HepG2 (cell line): ENCODE measurements around the gene MIB2. TPM values are rescaled to one million over a fixed set of nuclear protein-coding genes. Genes with fewer than 3 reads are reported as not detected.

Experiments used
- BCLAF1 ChIP-seq: fragments of 450-650 bp; IDR thresholded peaks from 2 replicates; pipeline ENCODE4 v1.6.1; 2017; ENCODE audit warnings: mild to moderate bottlenecking
- BRCA1 ChIP-seq: sonication (generic); formaldehyde crosslinking; IDR thresholded peaks from 2 replicates; pipeline ENCODE4 v1.4.0; 2020; ENCODE audit warnings: missing genetic modification reagents
- CHD4 ChIP-seq: fragments of 200-600 bp; sonication (generic); IDR thresholded peaks from 2 replicates; pipeline ENCODE4 v1.7.0; 2017; ENCODE audit warnings: mild to moderate bottlenecking, low read length, borderline replicate concordance
- DR1 ChIP-seq: sonication (generic); formaldehyde crosslinking; IDR thresholded peaks from 2 replicates; pipeline ENCODE4 v1.8.0; 2021; ENCODE audit warnings: mild to moderate bottlenecking, missing genetic modification reagents, inconsistent platforms
- ELF1 ChIP-seq: sonication (generic); formaldehyde crosslinking; IDR thresholded peaks from 2 replicates; pipeline ENCODE4 v1.4.0; 2020; ENCODE audit warnings: missing genetic modification reagents
- ETV6 ChIP-seq: sonication (generic); formaldehyde crosslinking; conservative IDR thresholded peaks from 2 replicates; pipeline ENCODE4 v1.4.0; 2020; ENCODE audit warnings: missing genetic modification reagents
- GLI4 ChIP-seq: sonication (generic); formaldehyde crosslinking; IDR thresholded peaks from 2 replicates; pipeline ENCODE4 v1.5.1; 2020; ENCODE audit warnings: missing genetic modification reagents, mild to moderate bottlenecking, moderate library complexity, borderline replicate concordance
- MBNL3 ChIP-seq: fragments of 250-450 bp; sonication (Bioruptor Pico); conservative IDR thresholded peaks from 2 replicates; pipeline ENCODE4 v1.8.0; 2022; ENCODE audit warnings: mild to moderate bottlenecking, inconsistent platforms
- NR2F1 ChIP-seq, 2 experiments: fragments of 450-650 bp in 1 of 2; formaldehyde crosslinking in 1 of 2; IDR thresholded peaks; 2 replicates each; pipeline versions ENCODE4 v1.5.0 to v1.6.1; 2016 to 2020; ENCODE audit warnings: mild to moderate bottlenecking in 1 of 2, missing compliant biosample characterization in 1 of 2, missing genetic modification reagents in 1 of 2, moderate library complexity in 1 of 2
- RNF2 ChIP-seq: fragments of 450-650 bp; conservative IDR thresholded peaks from 2 replicates; pipeline ENCODE4 v1.6.1; 2016; ENCODE audit warnings: low read depth
- SMC3 ChIP-seq: IDR thresholded peaks from 2 replicates; pipeline ENCODE4 v1.6.1; 2011; ENCODE audit warnings: low read length, improper control_type of control experiment
- TERF1 ChIP-seq: sonication (generic); formaldehyde crosslinking; IDR thresholded peaks from 2 replicates; pipeline ENCODE4 v1.8.0; 2022; ENCODE audit warnings: mild to moderate bottlenecking, missing genetic modification reagents, moderate library complexity
- U2AF2 ChIP-seq: fragments of 200-400 bp; formaldehyde crosslinking; IDR thresholded peaks from 2 replicates; pipeline ENCODE4 v1.6.1; 2017; ENCODE audit warnings: low read depth, mild to moderate bottlenecking, low read length
- XBP1 ChIP-seq: sonication (generic); formaldehyde crosslinking; IDR thresholded peaks from 2 replicates; pipeline ENCODE4 v1.5.0; 2020; ENCODE audit warnings: missing genetic modification reagents
- ZIK1 ChIP-seq: sonication (generic); formaldehyde crosslinking; IDR thresholded peaks from 2 replicates; pipeline ENCODE4 v1.5.0; 2020; ENCODE audit warnings: mild to moderate bottlenecking, low read depth, missing genetic modification reagents, borderline replicate concordance
- ZNF121 ChIP-seq: sonication (generic); formaldehyde crosslinking; IDR thresholded peaks from 2 replicates; pipeline ENCODE4 v1.5.0; 2020; ENCODE audit warnings: mild to moderate bottlenecking, missing genetic modification reagents
- ZNF224 ChIP-seq: sonication (generic); formaldehyde crosslinking; IDR thresholded peaks from 2 replicates; pipeline ENCODE4 v1.5.0; 2020; ENCODE audit warnings: mild to moderate bottlenecking, missing genetic modification reagents
- ZNF468 ChIP-seq: sonication (generic); formaldehyde crosslinking; IDR thresholded peaks from 2 replicates; pipeline ENCODE4 v1.8.0; 2022; ENCODE audit warnings: mild to moderate bottlenecking, moderate library complexity, missing genetic modification reagents
- ZNF672 ChIP-seq: sonication (generic); formaldehyde crosslinking; IDR thresholded peaks from 2 replicates; pipeline ENCODE4 v1.8.1; 2022; ENCODE audit warnings: missing genetic modification reagents
- ZNF709 ChIP-seq: sonication (generic); formaldehyde crosslinking; IDR thresholded peaks from 2 replicates; pipeline ENCODE4 v1.5.0; 2020; ENCODE audit warnings: mild to moderate bottlenecking, missing genetic modification reagents
- polyA plus RNA-seq, 8 experiments: library from polyadenylated mRNA; depleted of rRNA in 3 of 8; stranded (reverse) in 7 of 8; unstranded in 1 of 8; fragments of >200 nt; fragmentation: Illumina TruSeq in 4 of 8; extraction: Trizol in 4 of 8; gene quantifications; 2 replicates each; pipeline versions ENCODE4 v1.2.1 to v1.2.3, GENCODE V29; 2011 to 2016; ENCODE audit warnings: low read depth in 4 of 8, missing spikeins in 1 of 8, mixed read lengths in 1 of 8; ENCODE audit not compliant: insufficient read depth in 1 of 8
- total RNA-seq, 5 experiments: library from RNA; depleted of rRNA; stranded (reverse); fragments of >200 nt; fragmentation: Illumina TruSeq; extraction: Trizol; gene quantifications; 2 replicates each; pipeline ENCODE4 v1.2.3, GENCODE V29; 2016; ENCODE audit warnings: low read depth in 1 of 5
- TF ChIP-seq, protein P1 (sequence below): sonication (generic); formaldehyde crosslinking; IDR thresholded peaks from 2 replicates; pipeline ENCODE4 v1.4.0; 2020; ENCODE audit warnings: missing genetic modification reagents
- TF ChIP-seq, protein P2 (sequence below): sonication (generic); formaldehyde crosslinking; IDR thresholded peaks from 2 replicates; pipeline ENCODE4 v1.9.0; 2021; ENCODE audit warnings: missing genetic modification reagents, borderline replicate concordance

Gene MIB2
- total and polyA plus RNA-seq, 2 of the 13 experiments (the other 11 are each of a cell fraction or from before 2014, with no cell fraction given): 19.9 to 30.4 TPM

DNA sequence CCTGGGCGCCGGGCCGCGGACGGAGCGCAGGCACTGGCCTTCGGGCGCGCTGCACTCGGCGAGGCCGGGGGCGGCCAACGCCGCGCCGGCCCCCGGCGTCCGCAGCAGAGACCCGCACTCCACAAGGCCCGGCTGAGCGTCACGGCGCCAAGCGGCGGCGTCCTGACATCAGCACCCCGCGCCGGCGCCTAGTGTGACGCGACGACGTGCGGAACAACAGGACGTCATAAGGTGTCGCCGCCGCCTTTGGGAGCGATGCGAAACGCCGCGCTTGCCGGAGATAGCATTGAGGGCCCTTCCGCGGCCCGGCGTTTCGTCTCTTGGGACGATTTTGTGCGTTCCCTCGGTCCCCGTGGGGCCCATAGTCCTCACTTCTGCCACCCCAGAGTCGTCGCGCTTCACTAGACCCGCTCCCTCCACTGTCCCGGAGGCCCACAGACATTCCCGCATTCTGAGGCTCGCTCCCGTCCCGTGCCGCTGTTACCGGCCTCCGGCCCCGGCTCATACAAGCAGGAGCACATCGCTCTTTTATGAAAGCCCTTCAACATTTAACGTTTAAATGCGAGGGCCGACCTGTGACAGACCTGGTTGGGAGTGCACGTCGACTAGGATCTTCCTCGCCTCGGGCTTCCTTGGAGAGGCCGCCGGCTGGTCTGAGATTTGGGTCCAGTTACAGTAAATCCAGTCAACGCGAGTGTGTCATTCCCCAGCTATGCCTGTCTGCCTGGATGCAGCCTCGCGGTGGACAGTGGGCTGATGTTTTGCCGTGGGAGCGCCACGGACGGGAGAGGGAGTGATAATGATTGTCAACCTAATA is 40.4 kb upstream of the MIB2 start, which contains the start of gene SSU72 (continued):
- TF ChIP-seq ZNF121 (CRISPR knock-in tag): no peak
- TF ChIP-seq ZNF468 (CRISPR knock-in tag): no peak
- TF ChIP-seq XBP1 (CRISPR knock-in tag): no peak
- TF ChIP-seq ZIK1: no peak
- TF ChIP-seq BCLAF1: no peak
- TF ChIP-seq GLI4 (CRISPR knock-in tag): no peak
- TF ChIP-seq ZNF709 (CRISPR knock-in tag): peak; percentile 20; the same call in 1 of the 2 replicates
- TF ChIP-seq, protein P1, sequence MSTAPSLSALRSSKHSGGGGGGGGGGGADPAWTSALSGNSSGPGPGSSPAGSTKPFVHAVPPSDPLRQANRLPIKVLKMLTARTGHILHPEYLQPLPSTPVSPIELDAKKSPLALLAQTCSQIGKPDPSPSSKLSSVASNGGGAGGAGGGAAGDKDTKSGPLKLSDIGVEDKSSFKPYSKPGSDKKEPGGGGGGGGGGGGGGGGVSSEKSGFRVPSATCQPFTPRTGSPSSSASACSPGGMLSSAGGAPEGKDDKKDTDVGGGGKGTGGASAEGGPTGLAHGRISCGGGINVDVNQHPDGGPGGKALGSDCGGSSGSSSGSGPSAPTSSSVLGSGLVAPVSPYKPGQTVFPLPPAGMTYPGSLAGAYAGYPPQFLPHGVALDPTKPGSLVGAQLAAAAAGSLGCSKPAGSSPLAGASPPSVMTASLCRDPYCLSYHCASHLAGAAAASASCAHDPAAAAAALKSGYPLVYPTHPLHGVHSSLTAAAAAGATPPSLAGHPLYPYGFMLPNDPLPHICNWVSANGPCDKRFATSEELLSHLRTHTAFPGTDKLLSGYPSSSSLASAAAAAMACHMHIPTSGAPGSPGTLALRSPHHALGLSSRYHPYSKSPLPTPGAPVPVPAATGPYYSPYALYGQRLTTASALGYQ: 0 out of 2 replicates have a peak, but pooled peaks have one; percentile 31
- 0 out of 2 replicates have a peak, but pooled peaks have one; percentile 68 for TF ChIP-seq ZNF224 (CRISPR knock-in tag)
- no peak for TF ChIP-seq MBNL3 (CRISPR knock-in tag)
- TF ChIP-seq RNF2: no peak
- TF ChIP-seq TERF1 (CRISPR knock-in tag): no peak
- no peak for TF ChIP-seq SMC3
- TF ChIP-seq BRCA1 (CRISPR knock-in tag): no peak
- TF ChIP-seq ETV6 (CRISPR knock-in tag): no peak
- TF ChIP-seq ELF1 (CRISPR knock-in tag): peak; percentile 78
- no peak for TF ChIP-seq CHD4
- TF ChIP-seq NR2F1 (CRISPR knock-in tag; IDR thresholded peaks at IDR 0.05): no peak
- no peak for TF ChIP-seq DR1
- TF ChIP-seq U2AF2: no peak
- TF ChIP-seq, protein P2, sequence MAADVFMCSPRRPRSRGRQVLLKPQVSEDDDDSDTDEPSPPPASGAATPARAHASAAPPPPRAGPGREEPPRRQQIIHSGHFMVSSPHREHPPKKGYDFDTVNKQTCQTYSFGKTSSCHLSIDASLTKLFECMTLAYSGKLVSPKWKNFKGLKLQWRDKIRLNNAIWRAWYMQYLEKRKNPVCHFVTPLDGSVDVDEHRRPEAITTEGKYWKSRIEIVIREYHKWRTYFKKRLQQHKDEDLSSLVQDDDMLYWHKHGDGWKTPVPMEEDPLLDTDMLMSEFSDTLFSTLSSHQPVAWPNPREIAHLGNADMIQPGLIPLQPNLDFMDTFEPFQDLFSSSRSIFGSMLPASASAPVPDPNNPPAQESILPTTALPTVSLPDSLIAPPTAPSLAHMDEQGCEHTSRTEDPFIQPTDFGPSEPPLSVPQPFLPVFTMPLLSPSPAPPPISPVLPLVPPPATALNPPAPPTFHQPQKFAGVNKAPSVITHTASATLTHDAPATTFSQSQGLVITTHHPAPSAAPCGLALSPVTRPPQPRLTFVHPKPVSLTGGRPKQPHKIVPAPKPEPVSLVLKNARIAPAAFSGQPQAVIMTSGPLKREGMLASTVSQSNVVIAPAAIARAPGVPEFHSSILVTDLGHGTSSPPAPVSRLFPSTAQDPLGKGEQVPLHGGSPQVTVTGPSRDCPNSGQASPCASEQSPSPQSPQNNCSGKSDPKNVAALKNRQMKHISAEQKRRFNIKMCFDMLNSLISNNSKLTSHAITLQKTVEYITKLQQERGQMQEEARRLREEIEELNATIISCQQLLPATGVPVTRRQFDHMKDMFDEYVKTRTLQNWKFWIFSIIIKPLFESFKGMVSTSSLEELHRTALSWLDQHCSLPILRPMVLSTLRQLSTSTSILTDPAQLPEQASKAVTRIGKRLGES (CRISPR knock-in tag): no peak
- TF ChIP-seq ZNF672 (CRISPR knock-in tag): no peak
